SU-DHL-6 (cell line): ENCODE measurements around the gene NECTIN3.

Experiments
- CTCF ChIP-seq: fragments of 200-600 bp; sonication (generic); IDR thresholded peaks from one replicate; pipeline ENCODE4 v1.5.1; 2017; ENCODE audit warnings: antibody characterized with exemption, mild to moderate bottlenecking, low read length, moderate library complexity; ENCODE audit not compliant: insufficient read depth, poor library complexity, severe bottlenecking
- EZH2phosphoT487 ChIP-seq: fragments of 200-600 bp; sonication (generic), shearing (Covaris generic); conservative IDR thresholded peaks from 2 replicates; pipeline ENCODE4 v1.6.1; 2018; ENCODE audit warnings: mild to moderate bottlenecking, antibody characterized with exemption, low read length, moderate library complexity, mixed read lengths

DNA sequence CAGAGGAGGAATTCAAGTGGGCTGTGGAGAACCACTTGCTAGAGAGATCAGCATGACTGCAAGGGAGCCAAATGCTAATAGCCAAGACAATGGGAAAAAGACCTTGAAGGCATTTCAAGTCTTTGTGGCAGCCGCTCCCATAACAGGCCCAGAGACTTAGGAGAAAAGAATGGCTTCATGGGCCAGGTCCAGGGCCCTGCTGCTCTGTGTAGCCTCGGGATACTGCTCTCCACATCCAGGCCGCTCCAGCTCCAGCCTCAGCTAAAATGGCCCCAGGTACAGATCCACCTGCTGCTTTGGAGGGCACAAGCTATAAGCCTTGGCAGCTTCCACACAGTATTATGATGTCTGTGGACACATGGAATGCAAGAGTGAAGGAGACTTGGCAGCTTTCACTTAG, 157.7 kb downstream of the NECTIN3 start:
- TF ChIP-seq CTCF (no peak), EZH2phosphoT487 (no peak)
